ENCODE measurements around the gene ERCC2.

DNA sequence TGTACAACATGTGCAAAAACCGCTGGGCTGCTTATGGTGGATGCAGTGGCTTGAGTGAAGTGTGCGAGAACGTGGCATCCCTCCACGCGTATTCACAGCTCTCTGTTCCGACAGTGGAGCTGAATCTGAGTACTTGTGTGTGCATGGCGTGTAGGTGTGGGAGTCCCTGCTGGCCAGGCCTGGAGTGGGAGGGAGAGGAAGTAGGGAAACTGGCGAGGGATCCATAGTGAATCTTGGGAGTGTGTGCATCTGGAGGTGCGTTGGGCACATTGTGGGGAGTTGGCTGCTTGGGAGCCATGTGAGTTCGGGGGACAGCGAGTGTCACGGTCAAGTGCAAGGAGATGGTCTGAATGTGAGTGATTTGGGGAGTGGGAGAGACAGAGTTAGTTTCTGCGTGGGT, 27.5 kb downstream of the ERCC2 start:
- TF ChIP-seq YY1 (IDR thresholded peaks at IDR 0.05; ENCODE audit: insufficient read depth, insufficient read length): no peak
- no peak for TF ChIP-seq ZNF274 (IDR thresholded peaks at IDR 0.05; ENCODE audit: low read depth, low read length)
